ENCODE measurements around the gene TMEM217.

Gene TMEM217

GRCh38 chr6:37283268-37283667 is 25.3 kb upstream of the TMEM217 start:
- Mint-ChIP-seq H3K4me3 (peak overlapping the region in 1 of 3 experiments; percentile 4), H3K27ac (peak overlapping the region in 2 of 3 experiments; percentile 71 to 88), H3K36me3 (ENCODE audit: low read depth) (peaks cover 70% of the 10 kb centered on the region), H3K4me1 (peaks cover 44% of the 10 kb centered on the region), H3K27me3 (ENCODE audit: low read depth) (no peaks in the 10 kb centered on the region), H3K9me3 (no peaks in the 10 kb centered on the region)
- no peak for TF ChIP-seq CTCF (IDR thresholded peaks at IDR 0.05; ENCODE audit: unreplicated experiment in 3 of 3)

- Mint-ChIP-seq H3K4me1 (peaks cover 49% of the 10 kb centered on the region), H3K4me3 (no peak overlapping the region)
- no peak for TF ChIP-seq CTCF (IDR thresholded peaks at IDR 0.05; ENCODE audit: unreplicated experiment in 3 of 3)
These were observed 24.4 kb upstream of the TMEM217 start for GRCh38 chr6:37282371-37282770.

GRCh38 chr6:37280162-37280887 is 22.4 kb upstream of the TMEM217 start:
- no peaks in the 10 kb centered on the region for H3K9me3 Mint-ChIP-seq
- peak overlapping the region; percentile 42 to 73 (median 58) for H3K27ac Mint-ChIP-seq
- H3K27me3 Mint-ChIP-seq (ENCODE audit: low read depth): no peaks in the 10 kb centered on the region
- peaks cover 51% of the 10 kb centered on the region for H3K36me3 Mint-ChIP-seq (ENCODE audit: low read depth)
- no peak overlapping the region for H3K4me3 Mint-ChIP-seq
- peaks cover 54% of the 10 kb centered on the region for H3K4me1 Mint-ChIP-seq
- TF ChIP-seq CTCF (IDR thresholded peaks at IDR 0.05; ENCODE audit: unreplicated experiment in 3 of 3): no peak

More at GRCh38 chr6:37282371-37282770, 24.4 kb upstream of the TMEM217 start:
- H3K9me3 Mint-ChIP-seq: no peaks in the 10 kb centered on the region
- peaks cover 61% of the 10 kb centered on the region for H3K36me3 Mint-ChIP-seq (ENCODE audit: low read depth)
- H3K27me3 Mint-ChIP-seq (ENCODE audit: low read depth): no peaks in the 10 kb centered on the region
- peak overlapping the region in 2 of 3 experiments; percentile 71 to 88 for H3K27ac Mint-ChIP-seq

- Mint-ChIP-seq H3K36me3 (ENCODE audit: low read depth) (peaks cover 47% of the 10 kb centered on the region), H3K4me1 (peaks cover 54% of the 10 kb centered on the region), H3K27me3 (ENCODE audit: low read depth) (no peaks in the 10 kb centered on the region), H3K27ac (peak overlapping the region in 2 of 3 experiments; percentile 47 to 57), H3K9me3 (no peaks in the 10 kb centered on the region), H3K4me3 (no peak overlapping the region)
- TF ChIP-seq CTCF (IDR thresholded peaks at IDR 0.05; ENCODE audit: unreplicated experiment in 3 of 3): no peak
These were observed 21.6 kb upstream of the TMEM217 start for GRCh38 chr6:37279366-37280134.

GRCh38 chr6:37277001-37277409 is 19.1 kb upstream of the TMEM217 start:
- Mint-ChIP-seq H3K4me1 (peaks cover 37% of the 10 kb centered on the region), H3K9me3 (no peaks in the 10 kb centered on the region), H3K27me3 (ENCODE audit: low read depth) (no peaks in the 10 kb centered on the region), H3K36me3 (ENCODE audit: low read depth) (peaks cover 21% of the 10 kb centered on the region), H3K27ac (peak overlapping the region in 2 of 3 experiments; percentile 8 to 12), H3K4me3 (no peak overlapping the region)
- no peak for TF ChIP-seq CTCF (IDR thresholded peaks at IDR 0.05; ENCODE audit: unreplicated experiment in 3 of 3)
